Measurements from ENCODE around the gene FBXO45. TPM values are rescaled to one million over a fixed set of nuclear protein-coding genes. Genes with fewer than 3 reads are reported as not detected.

The FBXO45 gene
- total RNA-seq, 2 experiments from 2014 or later, result 19.7 TPM

DNA sequence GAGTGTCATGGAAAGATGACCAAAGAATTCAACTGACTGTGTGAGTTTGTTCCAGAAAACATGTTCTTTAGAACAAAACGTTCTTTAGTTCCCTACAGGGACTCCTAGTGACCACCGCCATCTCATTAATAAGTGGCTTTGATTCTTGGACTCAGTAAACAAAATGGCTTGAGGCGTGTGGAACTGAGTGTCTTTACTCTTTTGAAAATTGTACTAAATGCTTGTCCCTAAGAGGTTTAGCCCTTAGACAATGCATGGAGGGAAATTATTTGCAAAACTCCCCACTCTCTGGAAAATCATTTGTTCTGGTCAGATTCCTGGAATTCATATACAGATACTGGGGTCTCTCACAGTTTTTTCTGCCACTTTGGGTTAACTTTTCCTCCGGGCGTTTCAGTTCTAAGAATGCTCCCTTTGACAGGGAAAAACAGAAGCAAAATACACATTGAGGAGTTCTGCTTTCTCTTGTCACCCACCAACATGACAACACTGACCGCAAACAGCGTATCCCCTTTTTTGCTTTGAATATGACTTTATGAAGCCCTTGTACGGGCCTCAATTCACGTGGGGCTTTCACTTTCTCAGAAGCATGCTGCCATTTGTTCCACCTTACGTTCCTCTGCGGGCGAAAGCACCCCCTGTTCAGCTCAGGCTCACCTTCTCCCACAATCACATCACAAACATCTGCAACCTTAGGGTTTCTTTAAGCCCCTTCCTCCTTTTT lies 55.8 kb downstream of the FBXO45 start:
- POLR2A ChIA-PET, result interaction anchor here (0.9 to 1.2 kb wide), 2 partner anchors 8 to 12 kb away, joined by 3 read pairs; no protein-coding TSS in a partner anchor
- CTCF ChIA-PET, result interaction anchor here (1.0 to 1.1 kb wide), 2 partner anchors 15 kb away, joined by 3 read pairs; no protein-coding TSS in a partner anchor

GRCh38 chr3:196624907-196625306 lies 56.4 kb downstream of the FBXO45 start:
- Mint-ChIP-seq H3K36me3 (ENCODE audit: low read depth) (peaks cover 4% of the 10 kb centered on the region), H3K4me3 (no peak overlapping the region), H3K4me1 (peaks cover 47% of the 10 kb centered on the region), H3K9me3 (no peaks in the 10 kb centered on the region), H3K27me3 (peaks cover 2% of the 10 kb centered on the region), H3K27ac (peak overlapping the region; percentile 38)
- ChIA-PET CTCF (interaction anchor here (1.0 kb wide), 1 partner anchor 15 kb away, joined by 3 read pairs; no protein-coding TSS in a partner anchor), POLR2A (interaction anchor here (1.2 kb wide), 1 partner anchor 13 kb away, joined by 3 read pairs; no protein-coding TSS in a partner anchor)
- no peak for DNase-seq

More for the DNA sequence above, 55.8 kb downstream of the FBXO45 start:
- Mint-ChIP-seq H3K27ac (peak overlapping the region; percentile 38), H3K36me3 (ENCODE audit: low read depth) (peaks cover 3% of the 10 kb centered on the region), H3K9me3 (no peaks in the 10 kb centered on the region), H3K4me1 (peaks cover 43% of the 10 kb centered on the region), H3K27me3 (peaks cover 2% of the 10 kb centered on the region), H3K4me3 (peak overlapping the region; percentile 49)
- no peak for DNase-seq

DNA sequence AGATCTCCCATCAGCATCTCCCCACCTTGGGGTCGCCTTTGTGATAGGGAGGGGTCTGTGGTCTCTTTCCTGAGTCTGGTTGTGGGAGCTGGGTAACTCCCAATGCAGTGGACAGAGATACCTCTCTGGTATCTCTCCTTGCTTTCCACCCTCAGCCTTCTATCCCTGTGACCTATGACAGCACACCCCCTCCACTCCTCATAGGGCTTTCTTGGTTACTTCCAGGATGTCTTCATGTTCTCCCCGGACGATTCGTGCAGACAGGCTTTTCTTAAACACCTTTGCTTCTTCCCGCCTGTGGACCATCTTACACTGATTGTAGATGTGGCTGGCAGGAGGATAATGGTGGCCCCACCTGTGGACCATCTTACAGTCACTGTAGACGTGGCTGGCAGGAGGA lies 56.9 kb downstream of the FBXO45 start:
- POLR2A ChIA-PET, result interaction anchor here (1.2 kb wide), 1 partner anchor 14 kb away, joined by 3 read pairs; no protein-coding TSS in a partner anchor
- Mint-ChIP-seq H3K36me3 (ENCODE audit: low read depth) (peaks cover 8% of the 10 kb centered on the region), H3K4me3 (no peak overlapping the region), H3K9me3 (no peaks in the 10 kb centered on the region), H3K27ac (no peak overlapping the region), H3K4me1 (peaks cover 47% of the 10 kb centered on the region), H3K27me3 (peaks cover 2% of the 10 kb centered on the region)
- CTCF ChIA-PET, result interaction anchor here (1.0 kb wide), 1 partner anchor 16 kb away, joined by 3 read pairs; no protein-coding TSS in a partner anchor
- no peak for DNase-seq

DNA sequence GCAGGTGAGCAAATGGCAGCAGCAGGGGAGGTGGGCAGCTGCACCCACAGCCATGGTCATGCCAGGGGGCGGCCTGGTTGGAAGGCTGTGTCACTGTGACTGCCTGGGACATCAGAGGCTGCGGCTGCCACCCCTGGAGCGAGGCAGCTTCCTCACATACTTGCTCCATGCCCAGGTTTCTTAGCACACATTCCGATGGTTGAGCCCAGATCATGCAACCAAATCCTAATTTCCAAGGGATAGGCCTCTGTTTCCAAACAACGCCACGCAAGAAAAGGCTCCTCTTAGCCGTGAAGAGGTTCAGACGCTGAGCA lies 59.4 kb downstream of the FBXO45 start:
- Mint-ChIP-seq H3K4me3 (no peak overlapping the region), H3K36me3 (ENCODE audit: low read depth) (peaks cover 9% of the 10 kb centered on the region), H3K4me1 (peaks cover 57% of the 10 kb centered on the region), H3K9me3 (no peaks in the 10 kb centered on the region), H3K27ac (no peak overlapping the region), H3K27me3 (peaks cover 2% of the 10 kb centered on the region)
- ChIA-PET CTCF (interaction anchor here (2.8 kb wide), 1 partner anchor 99 kb away, joined by 10 read pairs; no protein-coding TSS in a partner anchor), POLR2A (interaction anchor here (6.1 kb wide), 1 partner anchor 14 kb away, joined by 103 read pairs; the partner anchor contains the start of gene NRROS)
- no peak for DNase-seq

DNA sequence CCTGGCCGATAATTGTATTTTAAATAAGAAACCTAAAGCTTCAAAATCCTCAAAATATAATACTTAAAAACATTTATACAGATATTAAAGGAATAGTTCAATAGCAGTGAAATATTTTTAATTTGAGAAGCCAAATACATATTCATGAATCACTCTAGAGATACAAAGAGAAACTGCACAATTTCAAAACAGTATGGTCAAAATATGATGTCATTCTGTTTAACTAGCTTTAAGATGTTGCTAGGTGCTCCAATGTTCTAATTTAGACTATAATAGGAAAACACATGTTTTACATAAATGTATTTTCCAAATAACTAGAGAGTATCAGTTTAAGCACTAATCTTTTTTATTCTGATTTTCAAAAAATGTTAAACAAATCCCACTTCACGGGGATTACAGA lies 60.8 kb downstream of the FBXO45 start:
- ChIA-PET POLR2A (interaction anchor here (1.0 to 7.6 kb wide), 6 partner anchors 12 to 83 kb away, joined by 3 to 177 read pairs (median 5); partner anchors contain the start of genes CEP19, NRROS and PIGX), CTCF (interaction anchor here (0.9 to 7.3 kb wide), 6 partner anchors 12 to 105 kb away, joined by 3 to 118 read pairs (median 7); no protein-coding TSS in a partner anchor)
- Mint-ChIP-seq H3K9me3 (no peaks in the 10 kb centered on the region), H3K27ac (peak overlapping the region; percentile 98), H3K36me3 (ENCODE audit: low read depth) (peaks cover 10% of the 10 kb centered on the region), H3K4me3 (no peak overlapping the region), H3K4me1 (peaks cover 67% of the 10 kb centered on the region), H3K27me3 (peaks cover 2% of the 10 kb centered on the region)
- no peak for DNase-seq

GRCh38 chr3:196631682-196632045 lies 63.2 kb downstream of the FBXO45 start:
- H3K9me3 Mint-ChIP-seq, result no peaks in the 10 kb centered on the region
- peaks cover 11% of the 10 kb centered on the region for H3K36me3 Mint-ChIP-seq (ENCODE audit: low read depth)
- POLR2A ChIA-PET, result interaction anchor here (0.8 to 7.6 kb wide), 23 partner anchors 10 to 372 kb away, joined by 3 to 177 read pairs (median 7); partner anchors contain the start of genes CEP19, DYNLT2B, FBXO45 and NCBP2
- no peak for DNase-seq
- CTCF ChIA-PET, result interaction anchor here (0.5 to 7.3 kb wide), 13 partner anchors 8 to 741 kb away, joined by 3 to 118 read pairs (median 4); partner anchors contain the start of genes NCBP2 and NRROS
- peak overlapping the region; percentile 98 for H3K27ac Mint-ChIP-seq
- peak overlapping the region; percentile 97 for H3K4me3 Mint-ChIP-seq
- H3K27me3 Mint-ChIP-seq, result no peaks in the 10 kb centered on the region
- peaks cover 65% of the 10 kb centered on the region for H3K4me1 Mint-ChIP-seq

DNA sequence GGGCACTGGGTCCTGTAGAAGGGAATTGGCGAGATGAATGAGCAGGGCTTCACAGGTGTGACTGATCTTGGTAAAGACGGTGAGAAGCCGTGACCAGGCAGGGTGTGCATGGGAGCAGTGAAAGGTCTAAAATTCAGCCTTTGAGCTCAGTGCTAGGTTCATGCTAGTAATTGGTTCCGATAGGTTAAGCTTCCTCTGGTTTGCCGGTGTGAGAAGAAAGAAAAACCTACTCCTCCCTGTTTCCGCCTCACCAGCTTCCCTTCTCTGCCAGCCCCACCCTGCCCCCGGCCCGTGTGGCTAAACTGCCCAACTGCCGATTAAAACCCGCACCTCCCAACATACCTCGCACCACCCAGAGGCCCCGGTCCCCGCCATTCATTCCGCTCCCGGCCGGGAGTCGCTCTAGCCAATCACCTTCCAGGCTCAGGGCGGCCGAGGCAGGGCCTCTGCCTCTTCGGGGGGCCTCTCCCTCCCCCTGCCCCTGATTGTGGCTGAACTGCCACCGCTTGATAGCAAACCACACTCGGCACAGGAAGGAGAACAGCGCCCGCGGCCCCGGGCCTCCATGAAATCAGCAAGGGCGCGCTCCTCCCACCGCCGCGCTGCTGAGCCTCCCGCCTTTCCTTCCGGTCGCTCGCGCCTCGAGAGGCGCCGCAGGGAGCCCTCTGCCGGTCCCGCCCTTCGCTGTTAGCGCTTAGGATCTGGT lies 63.7 kb downstream of the FBXO45 start:
- DNase-seq, result peak; percentile 97
- POLR2A ChIA-PET, result interaction anchor here (0.7 to 7.6 kb wide), 24 partner anchors 9 to 371 kb away, joined by 3 to 177 read pairs (median 7); partner anchors contain the start of genes CEP19, DYNLT2B, FBXO45 and NCBP2
- Mint-ChIP-seq H3K4me3 (peak overlapping the region; percentile 97), H3K36me3 (ENCODE audit: low read depth) (peaks cover 11% of the 10 kb centered on the region), H3K9me3 (no peaks in the 10 kb centered on the region), H3K4me1 (peaks cover 65% of the 10 kb centered on the region), H3K27me3 (no peaks in the 10 kb centered on the region), H3K27ac (peak overlapping the region; percentile 98)
- CTCF ChIA-PET, result interaction anchor here (0.5 to 7.3 kb wide), 13 partner anchors 8 to 742 kb away, joined by 3 to 118 read pairs (median 4); partner anchors contain the start of genes NCBP2 and NRROS

DNA sequence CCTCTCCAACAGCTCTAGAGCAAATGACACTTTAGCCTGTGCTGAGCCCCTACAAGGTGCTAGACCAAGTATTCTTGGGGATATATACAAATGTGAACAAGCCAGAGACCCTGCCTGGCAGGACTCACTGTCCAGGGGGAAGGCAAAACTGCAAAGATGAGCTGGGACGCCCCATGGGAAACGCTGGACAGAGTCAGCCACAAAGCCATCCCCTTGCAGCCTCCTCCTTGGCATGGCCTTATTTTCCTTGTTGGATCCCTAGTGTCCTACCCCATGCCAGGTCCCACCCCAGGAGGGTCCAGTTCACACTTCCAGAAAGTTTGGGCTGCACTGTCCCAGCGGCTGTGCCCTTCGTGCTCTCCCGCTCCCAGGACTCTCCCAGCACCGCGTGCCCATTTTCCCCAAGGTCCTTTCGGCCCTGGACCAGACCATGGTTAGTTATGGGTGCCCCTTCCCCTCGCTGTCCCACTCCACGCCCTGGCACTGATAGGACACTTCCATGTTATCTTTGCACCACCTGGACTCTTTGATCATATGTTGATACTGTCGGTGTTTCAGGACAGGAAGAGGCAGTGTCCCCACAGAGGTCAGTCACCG lies 65.2 kb downstream of the FBXO45 start:
- H3K4me1 Mint-ChIP-seq, result peaks cover 69% of the 10 kb centered on the region

DNA sequence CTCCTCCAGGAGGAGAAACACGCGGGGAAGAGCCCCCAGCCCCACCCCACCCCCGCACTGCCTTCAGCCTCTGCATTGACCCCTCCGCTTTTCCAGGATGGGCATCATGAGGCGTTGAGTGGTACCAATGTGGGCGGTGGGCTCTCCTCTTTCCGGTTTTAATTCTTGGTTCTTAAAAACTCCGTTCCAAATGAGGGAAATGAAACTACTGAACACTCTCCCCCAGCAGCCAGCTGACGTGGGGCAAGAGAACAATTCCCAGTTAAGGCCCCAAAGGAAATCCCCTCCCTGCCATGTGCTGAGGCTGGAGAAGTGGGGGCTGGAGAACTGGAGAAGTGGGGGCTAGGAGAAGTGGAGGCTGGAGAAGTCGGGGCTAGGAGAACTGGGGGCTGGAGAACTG lies 65.8 kb downstream of the FBXO45 start:
- H3K27ac Mint-ChIP-seq, result peak overlapping the region; percentile 98
- ChIA-PET CTCF (interaction anchor here (7.3 kb wide), 1 partner anchor 23 kb away, joined by 118 read pairs; no protein-coding TSS in a partner anchor), POLR2A (interaction anchor here (7.6 kb wide), 1 partner anchor 23 kb away, joined by 177 read pairs; no protein-coding TSS in a partner anchor)
- H3K4me3 Mint-ChIP-seq, result no peak overlapping the region
- no peaks in the 10 kb centered on the region for H3K27me3 Mint-ChIP-seq
- peaks cover 74% of the 10 kb centered on the region for H3K4me1 Mint-ChIP-seq
- no peaks in the 10 kb centered on the region for H3K9me3 Mint-ChIP-seq
- H3K36me3 Mint-ChIP-seq (ENCODE audit: low read depth), result peaks cover 16% of the 10 kb centered on the region
- DNase-seq, result no peak

More for the DNA sequence above, 65.2 kb downstream of the FBXO45 start:
- ChIA-PET POLR2A (interaction anchor here (1.4 to 7.6 kb wide), 4 partner anchors 8 to 82 kb away, joined by 3 to 177 read pairs (median 60); partner anchors contain the start of genes FBXO45, NRROS and WDR53), CTCF (interaction anchor here (0.8 to 7.3 kb wide), 2 partner anchors 23 to 717 kb away, joined by 3 to 118 read pairs; no protein-coding TSS in a partner anchor)
- no peaks in the 10 kb centered on the region for H3K27me3 Mint-ChIP-seq
- DNase-seq, result no peak
- H3K36me3 Mint-ChIP-seq (ENCODE audit: low read depth), result peaks cover 16% of the 10 kb centered on the region
- peak overlapping the region; percentile 98 for H3K27ac Mint-ChIP-seq
- no peaks in the 10 kb centered on the region for H3K9me3 Mint-ChIP-seq
- peak overlapping the region; percentile 97 for H3K4me3 Mint-ChIP-seq

DNA sequence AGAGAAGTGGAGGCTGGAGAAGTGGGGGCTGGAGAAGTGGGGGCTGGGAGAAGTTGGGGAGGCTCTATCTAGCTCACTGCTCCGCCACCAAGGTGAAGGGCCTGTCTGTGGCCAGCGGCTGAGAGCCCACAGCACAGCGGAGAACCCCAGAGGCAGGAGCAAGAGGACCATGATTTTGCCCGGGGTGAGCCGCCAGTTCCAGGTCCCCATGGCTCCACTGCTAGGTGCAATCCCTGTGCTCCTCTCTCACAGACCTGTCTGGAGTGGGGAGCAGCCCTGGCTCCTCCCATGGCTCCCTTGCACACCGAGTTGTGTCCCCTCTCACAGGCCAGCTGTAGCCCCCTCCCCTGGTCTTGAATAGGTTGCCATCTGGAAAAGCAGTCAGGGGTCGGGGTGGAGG lies 66.4 kb downstream of the FBXO45 start:
- Mint-ChIP-seq H3K4me1 (peaks cover 71% of the 10 kb centered on the region), H3K9me3 (no peaks in the 10 kb centered on the region), H3K27ac (peak overlapping the region; percentile 26), H3K27me3 (no peaks in the 10 kb centered on the region), H3K4me3 (no peak overlapping the region), H3K36me3 (ENCODE audit: low read depth) (peaks cover 15% of the 10 kb centered on the region)
- CTCF ChIA-PET, result interaction anchor here (7.3 kb wide), 1 partner anchor 24 kb away, joined by 118 read pairs; no protein-coding TSS in a partner anchor
- POLR2A ChIA-PET, result interaction anchor here (7.6 kb wide), 1 partner anchor 24 kb away, joined by 177 read pairs; no protein-coding TSS in a partner anchor
- no peak for DNase-seq

- no peak for DNase-seq
- Mint-ChIP-seq H3K4me1 (peaks cover 59% of the 10 kb centered on the region), H3K9me3 (no peaks in the 10 kb centered on the region), H3K27ac (no peak overlapping the region), H3K4me3 (peak overlapping the region; percentile 21), H3K36me3 (ENCODE audit: low read depth) (peaks cover 26% of the 10 kb centered on the region), H3K27me3 (no peaks in the 10 kb centered on the region)
- ChIA-PET CTCF (interaction anchor here (1.8 to 8.4 kb wide), 2 partner anchors 26 to 67 kb away, joined by 4 to 78 read pairs; no protein-coding TSS in a partner anchor), POLR2A (interaction anchor here (1.5 to 9.7 kb wide), 2 partner anchors 25 to 204 kb away, joined by 3 to 131 read pairs; partner anchors contain the start of gene UBXN7)
Observed at GRCh38 chr3:196636369-196637349, 68.2 kb downstream of the FBXO45 start.
